Gastrocnemius medialis (tissue), 4 donors: ENCODE results near the gene TRIO. TPM values are rescaled to one million over a fixed set of nuclear protein-coding genes. Genes with fewer than 3 reads are reported as not detected.

Experiments used
- ATAC-seq, 2 donors: fragments of 150-250 bp; one replicate each; pipeline ENCODE4 v1.9.1; 2016
- DNase-seq, 2 donors: peaks; one replicate each; pipeline ENCODE4 v3.0.0-alpha.2; 2019
- H3K27ac ChIP-seq, 4 donors: fragments of 200-600 bp; sonication (generic); 1 replicate in 1 of 4; 2 replicates in 3 of 4; pipeline ENCODE4 v1.5.1; 2016 to 2018; ENCODE audit warnings: mild to moderate bottlenecking in 2 of 4, moderate library complexity in 1 of 4
- H3K27me3 ChIP-seq, 3 donors: fragments of 200-600 bp; sonication (generic) in 2 of 3; 1 replicate in 1 of 3; 2 replicates in 2 of 3; pipeline versions ENCODE4 v1.5.1 to v1.6.0; 2016 to 2019; ENCODE audit warnings: mild to moderate bottlenecking in 1 of 3, moderate library complexity in 1 of 3
- H3K36me3 ChIP-seq, 2 donors: fragments of 200-600 bp; sonication (generic) in 1 of 2; one replicate each; pipeline ENCODE4 v1.5.1; 2017 to 2018
- H3K4me1 ChIP-seq, 2 donors: fragments of 200-600 bp; sonication (generic) in 1 of 2; one replicate each; pipeline ENCODE4 v1.5.1; 2016 to 2017; ENCODE audit warnings: mild to moderate bottlenecking in 2 of 2
- H3K4me3 ChIP-seq, 4 donors: fragments of 200-600 bp; sonication (generic) in 3 of 4; 1 replicate in 1 of 4; 2 replicates in 3 of 4; pipeline ENCODE4 v1.5.1; 2016 to 2019; ENCODE audit warnings: mild to moderate bottlenecking in 2 of 4
- H3K9me3 ChIP-seq, 3 donors: fragments of 200-600 bp; sonication (generic) in 2 of 3; 1 replicate in 1 of 3; 2 replicates in 2 of 3; pipeline ENCODE4 v1.5.1; 2016 to 2019
- POLR2A ChIP-seq, 2 donors: fragments of 450-650 bp; IDR thresholded peaks; one replicate each; pipeline ENCODE4 v1.6.1; 2017; ENCODE audit warnings: antibody characterized with exemption in 2 of 2, mild to moderate bottlenecking in 2 of 2, moderate library complexity in 2 of 2
- in situ Hi-C, 4 donors: fragments of 200-750 bp; cut with MboI; loops; one replicate each; pipeline versions ENCODE4 v1.15.0 to v1.8.0; 2017; ENCODE audit warnings: low sequenced_read_pairs in 4 of 4
- intact Hi-C: fragments of 100-400 bp; cut with DNase I; formaldehyde crosslinking; loops from one replicate; pipeline ENCODE4 v1.15.1; 2023; ENCODE audit warnings: low total_unique reads
- total RNA-seq, 4 donors: library from RNA; depleted of rRNA; stranded (reverse); fragments of >200 nt; gene quantifications; one replicate each; pipeline versions ENCODE4 v1.1.0 to v1.2.3, GENCODE V29; 2016
- TF ChIP-seq, protein P1 (sequence below), 5 experiments: fragments of 450-650 bp in 3 of 5; fragments of 200-600 bp in 2 of 5; sonication (generic) in 2 of 5; IDR thresholded peaks in 4 of 5; conservative IDR thresholded peaks in 1 of 5; 1 replicate in 4 of 5; 2 replicates in 1 of 5; pipeline ENCODE4 v1.5.1; 2016 to 2019; ENCODE audit warnings: antibody characterized with exemption in 5 of 5, mild to moderate bottlenecking in 3 of 5, moderate library complexity in 3 of 5

The TRIO gene
- total RNA-seq, 4 donors from 2014 or later: 31.5 to 57.5 (median 50.4) TPM

DNA sequence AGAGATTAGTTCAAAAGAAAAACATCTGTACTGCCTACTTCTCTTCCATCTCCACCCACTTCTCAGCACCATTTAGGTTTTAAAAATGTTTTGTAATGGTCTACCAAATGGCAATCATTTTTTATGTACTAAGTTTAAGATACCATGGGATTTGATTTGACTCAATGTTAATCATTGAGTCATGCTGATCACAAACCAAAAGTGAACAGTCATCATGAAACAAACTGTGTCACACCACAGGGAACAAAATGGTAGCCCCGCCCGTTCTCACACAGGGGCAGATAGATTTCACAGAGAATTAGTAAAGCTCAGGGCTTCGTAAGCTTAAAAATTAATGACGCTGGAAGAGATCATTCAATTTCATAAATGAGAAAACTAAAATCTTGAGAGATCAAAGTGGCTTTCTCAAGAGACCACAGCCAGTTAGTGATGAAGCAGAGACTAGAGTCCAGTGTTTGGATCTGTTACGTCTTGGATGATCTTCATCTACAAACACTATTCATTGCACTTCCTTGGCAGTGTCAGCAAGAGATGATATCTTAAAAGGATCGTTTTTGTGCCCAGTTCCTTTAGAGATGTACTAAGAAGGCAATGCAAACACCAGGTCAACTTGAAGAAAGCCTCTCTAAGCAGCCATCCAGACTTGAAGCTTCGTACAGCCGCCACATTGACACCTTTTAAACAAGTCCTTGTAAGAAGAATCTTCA lies 33.9 kb upstream of the TRIO start:
- TF ChIP-seq, protein P1, sequence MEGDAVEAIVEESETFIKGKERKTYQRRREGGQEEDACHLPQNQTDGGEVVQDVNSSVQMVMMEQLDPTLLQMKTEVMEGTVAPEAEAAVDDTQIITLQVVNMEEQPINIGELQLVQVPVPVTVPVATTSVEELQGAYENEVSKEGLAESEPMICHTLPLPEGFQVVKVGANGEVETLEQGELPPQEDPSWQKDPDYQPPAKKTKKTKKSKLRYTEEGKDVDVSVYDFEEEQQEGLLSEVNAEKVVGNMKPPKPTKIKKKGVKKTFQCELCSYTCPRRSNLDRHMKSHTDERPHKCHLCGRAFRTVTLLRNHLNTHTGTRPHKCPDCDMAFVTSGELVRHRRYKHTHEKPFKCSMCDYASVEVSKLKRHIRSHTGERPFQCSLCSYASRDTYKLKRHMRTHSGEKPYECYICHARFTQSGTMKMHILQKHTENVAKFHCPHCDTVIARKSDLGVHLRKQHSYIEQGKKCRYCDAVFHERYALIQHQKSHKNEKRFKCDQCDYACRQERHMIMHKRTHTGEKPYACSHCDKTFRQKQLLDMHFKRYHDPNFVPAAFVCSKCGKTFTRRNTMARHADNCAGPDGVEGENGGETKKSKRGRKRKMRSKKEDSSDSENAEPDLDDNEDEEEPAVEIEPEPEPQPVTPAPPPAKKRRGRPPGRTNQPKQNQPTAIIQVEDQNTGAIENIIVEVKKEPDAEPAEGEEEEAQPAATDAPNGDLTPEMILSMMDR (IDR thresholded peaks at IDR 0.05 in 4 of 5, conservative IDR thresholded peaks at IDR 0.05 in 1 of 5): no peak
- no peak for TF ChIP-seq POLR2A (IDR thresholded peaks at IDR 0.05)
- Histone ChIP-seq H3K4me1 (no peaks in the 10 kb centered on the region), H3K9me3 (no peaks in the 10 kb centered on the region), H3K27me3 (no peaks in the 10 kb centered on the region), H3K36me3 (no peaks in the 10 kb centered on the region), H3K4me3 (no peak overlapping the region), H3K27ac (peak overlapping the region in 1 of 4 donors; percentile 10)
- intact Hi-C loops: loop anchor here (5.0 kb wide), 3 partner anchors 33 to 243 kb away; partner anchors contain the start of gene TRIO
- in situ Hi-C loops: loop anchor here in 3 of 4 donors (5.0 to 25.0 kb wide), 4 partner anchors 124 to 553 kb away; partner anchors contain the start of gene OTULIN (in 1 of the 3)
- peak in 1 of 2 donors; percentile 23 for DNase-seq
- ATAC-seq: peak; percentile 43 to 60

DNA sequence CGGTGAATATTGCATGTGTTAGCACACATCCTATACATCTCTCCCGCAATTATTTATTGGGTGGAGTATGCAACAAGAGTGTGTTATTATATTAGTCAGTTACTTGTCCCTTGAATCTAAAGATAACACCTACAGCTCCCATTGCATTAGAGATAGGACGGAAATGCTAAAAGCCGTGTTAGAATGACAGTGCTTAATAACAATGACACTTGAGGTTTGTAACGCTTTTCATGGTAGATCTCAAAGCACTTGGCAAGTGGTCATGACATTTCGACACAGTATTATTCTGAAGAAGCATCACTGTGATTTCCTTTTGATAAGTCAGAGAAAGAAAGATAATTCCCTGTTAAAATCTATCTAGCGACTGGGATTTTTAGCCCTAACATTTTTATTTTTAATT lies 33.4 kb upstream of the TRIO start:
- no peak for TF ChIP-seq POLR2A (IDR thresholded peaks at IDR 0.05)
- TF ChIP-seq, protein P1 (IDR thresholded peaks at IDR 0.05 in 4 of 5, conservative IDR thresholded peaks at IDR 0.05 in 1 of 5): no peak
- no peak for DNase-seq
- no peak overlapping the region for H3K4me3 ChIP-seq
- in situ Hi-C loops: loop anchor here (5.0 to 25.0 kb wide), 5 partner anchors 125 to 553 kb away; partner anchors contain the start of gene OTULIN (in 1 of the 4)
- intact Hi-C loops: loop anchor here (5.0 kb wide), 3 partner anchors 33 to 243 kb away; partner anchors contain the start of gene TRIO
- H3K9me3 ChIP-seq: no peaks in the 10 kb centered on the region
- peaks cover 0 to under 1% of the 10 kb centered on the region in 2 donors for H3K4me1 ChIP-seq
- H3K36me3 ChIP-seq: no peaks in the 10 kb centered on the region
- ATAC-seq: no peak
- no peak overlapping the region for H3K27ac ChIP-seq
- H3K27me3 ChIP-seq: no peaks in the 10 kb centered on the region

DNA sequence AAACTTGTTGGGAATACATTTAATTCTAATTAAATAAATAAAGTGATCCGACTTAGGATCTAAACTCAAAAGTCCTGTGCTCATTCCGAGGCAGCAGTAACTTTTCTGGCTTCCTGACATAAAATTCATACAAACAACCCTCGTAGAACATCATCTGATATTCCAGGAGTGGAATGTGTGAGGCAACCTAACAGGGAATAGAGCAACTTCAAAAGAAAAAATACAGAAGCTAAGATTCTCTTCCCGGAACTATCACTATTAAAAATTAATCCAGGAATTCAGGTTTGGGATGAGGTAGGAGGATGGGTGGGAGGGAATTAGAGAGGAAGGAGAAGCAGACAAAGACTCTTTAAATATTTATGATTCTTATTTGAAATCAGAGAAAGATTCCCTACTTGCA lies 32.9 kb upstream of the TRIO start:
- Histone ChIP-seq H3K4me3 (no peak overlapping the region), H3K9me3 (no peaks in the 10 kb centered on the region), H3K27me3 (no peaks in the 10 kb centered on the region), H3K36me3 (no peaks in the 10 kb centered on the region), H3K4me1 (peaks cover 0 to 5% of the 10 kb centered on the region in 2 donors), H3K27ac (no peak overlapping the region)
- DNase-seq (no peak), ATAC-seq (no peak)
- intact Hi-C loops: no loop called here
- TF ChIP-seq, protein P1 (IDR thresholded peaks at IDR 0.05 in 4 of 5, conservative IDR thresholded peaks at IDR 0.05 in 1 of 5): no peak
- no peak for TF ChIP-seq POLR2A (IDR thresholded peaks at IDR 0.05)
- in situ Hi-C loops: loop anchor here in 2 of 4 donors (5.0 to 25.0 kb wide), 3 partner anchors 155 to 552 kb away; partner anchors contain the start of gene OTULIN (in 1 of the 2)

DNA sequence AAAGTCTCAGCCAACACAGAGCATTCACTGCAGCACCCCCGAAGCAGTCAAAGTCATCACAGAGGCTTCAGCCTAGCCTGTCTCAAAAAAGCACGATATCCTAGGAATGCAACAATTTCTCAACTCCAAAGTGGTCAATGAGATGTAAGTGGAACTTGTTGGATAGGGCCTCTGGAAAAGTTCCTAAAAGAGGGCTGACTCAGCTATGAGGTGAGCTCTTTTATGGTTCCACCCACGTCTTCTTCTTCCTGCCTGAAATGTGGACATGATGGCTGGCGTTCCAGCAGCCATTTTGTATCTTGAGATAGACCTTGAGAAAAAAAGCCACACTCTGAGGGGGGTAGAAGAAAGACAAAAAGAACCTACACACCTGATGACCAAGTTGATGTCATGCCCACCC lies 32.5 kb upstream of the TRIO start:
- DNase-seq (no peak), ATAC-seq (no peak)
- H3K4me1 ChIP-seq: peaks cover 0 to 5% of the 10 kb centered on the region in 2 donors
- no peaks in the 10 kb centered on the region for H3K36me3 ChIP-seq
- intact Hi-C loops (no loop called here), in situ Hi-C loops (loop anchor here in 2 of 4 donors (5.0 to 25.0 kb wide), 3 partner anchors 154 to 552 kb away; partner anchors contain the start of gene OTULIN (in 1 of the 2))
- H3K9me3 ChIP-seq: no peaks in the 10 kb centered on the region
- H3K27me3 ChIP-seq: no peaks in the 10 kb centered on the region
- TF ChIP-seq, protein P1 (IDR thresholded peaks at IDR 0.05 in 4 of 5, conservative IDR thresholded peaks at IDR 0.05 in 1 of 5): no peak
- TF ChIP-seq POLR2A (IDR thresholded peaks at IDR 0.05): no peak
- no peak overlapping the region for H3K27ac ChIP-seq
- no peak overlapping the region for H3K4me3 ChIP-seq
